ENCODE measurements around the gene DHCR7.

- no peak for TF ChIP-seq CTCF (IDR thresholded peaks at IDR 0.05)
- TF ChIP-seq POLR2A (IDR thresholded peaks at IDR 0.05): no peak
These were observed 39.4 kb downstream of the DHCR7 start for GRCh38 chr11:71408826-71409225.
